HG03280 (cell line): ENCODE results near the gene PABPN1.
A peak's percentile ranks its signal among the peaks of the same experiment; 100 is the strongest.
"Not testable (repeated sequence)": the region's sequence is repeated elsewhere in the genome, so short reads cannot be mapped to it uniquely, and the experiment has no call there.

Experiments
- ATAC-seq: cut with Tn5 transposase; IDR thresholded peaks from one replicate; pipeline ENCODE4 v1.9.1; 2021; ENCODE audit warnings: mild to moderate bottlenecking, moderate library complexity; ENCODE audit not compliant: unreplicated experiment

PABPN1 gene

DNA sequence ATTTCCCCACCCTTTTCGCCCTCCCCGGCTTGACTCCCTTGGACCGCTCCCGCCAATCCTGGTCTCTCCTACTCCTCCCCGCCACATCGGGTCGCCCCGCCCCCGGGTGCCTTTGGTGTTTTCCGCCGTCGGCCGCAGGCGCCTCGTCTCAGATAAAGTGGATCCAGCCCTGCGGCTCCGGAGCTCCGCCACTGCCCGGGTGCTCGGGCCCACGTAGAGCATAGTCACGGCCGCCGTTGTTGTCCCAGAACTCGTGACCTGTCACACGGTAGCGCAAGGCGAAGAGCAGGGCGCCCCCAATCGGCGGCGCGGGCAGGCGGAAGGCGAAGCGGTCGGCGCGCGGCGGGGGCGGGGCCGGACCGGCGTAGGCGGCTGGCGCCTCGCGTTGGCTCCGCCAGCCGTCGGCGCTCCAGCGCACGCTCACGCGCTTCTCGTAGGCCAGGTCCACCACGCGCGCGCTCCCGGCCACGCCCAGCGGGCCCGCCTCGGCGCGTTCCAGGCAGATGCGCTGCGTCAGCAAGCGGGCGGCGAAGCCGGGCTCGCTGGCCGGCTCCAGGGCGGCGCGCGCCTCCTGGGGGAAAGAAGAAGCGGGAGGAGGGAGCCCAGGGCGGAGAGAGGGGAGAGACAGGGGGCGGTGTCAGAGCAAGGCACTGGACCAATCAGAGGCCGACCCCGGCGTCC, 19.8 kb upstream of the PABPN1 start:
- ATAC-seq, result peak; percentile 78

DNA sequence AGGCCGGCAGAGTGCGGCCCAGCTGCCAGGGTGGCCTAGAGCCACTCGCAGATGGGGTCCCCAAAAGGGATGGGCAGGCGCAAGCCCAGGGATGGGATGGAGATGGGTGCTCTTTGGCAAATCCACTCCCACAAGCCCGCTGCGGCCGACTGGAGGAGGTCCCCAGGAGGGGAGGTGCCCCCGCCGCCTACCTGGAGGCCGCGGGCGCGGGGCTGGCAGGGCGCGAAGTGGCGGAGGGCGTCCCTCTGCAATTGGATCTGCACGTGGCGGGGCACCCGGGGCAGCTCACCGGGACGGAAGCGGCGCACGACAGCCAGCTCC, 19.3 kb upstream of the PABPN1 start:
- peak; percentile 21 for ATAC-seq

DNA sequence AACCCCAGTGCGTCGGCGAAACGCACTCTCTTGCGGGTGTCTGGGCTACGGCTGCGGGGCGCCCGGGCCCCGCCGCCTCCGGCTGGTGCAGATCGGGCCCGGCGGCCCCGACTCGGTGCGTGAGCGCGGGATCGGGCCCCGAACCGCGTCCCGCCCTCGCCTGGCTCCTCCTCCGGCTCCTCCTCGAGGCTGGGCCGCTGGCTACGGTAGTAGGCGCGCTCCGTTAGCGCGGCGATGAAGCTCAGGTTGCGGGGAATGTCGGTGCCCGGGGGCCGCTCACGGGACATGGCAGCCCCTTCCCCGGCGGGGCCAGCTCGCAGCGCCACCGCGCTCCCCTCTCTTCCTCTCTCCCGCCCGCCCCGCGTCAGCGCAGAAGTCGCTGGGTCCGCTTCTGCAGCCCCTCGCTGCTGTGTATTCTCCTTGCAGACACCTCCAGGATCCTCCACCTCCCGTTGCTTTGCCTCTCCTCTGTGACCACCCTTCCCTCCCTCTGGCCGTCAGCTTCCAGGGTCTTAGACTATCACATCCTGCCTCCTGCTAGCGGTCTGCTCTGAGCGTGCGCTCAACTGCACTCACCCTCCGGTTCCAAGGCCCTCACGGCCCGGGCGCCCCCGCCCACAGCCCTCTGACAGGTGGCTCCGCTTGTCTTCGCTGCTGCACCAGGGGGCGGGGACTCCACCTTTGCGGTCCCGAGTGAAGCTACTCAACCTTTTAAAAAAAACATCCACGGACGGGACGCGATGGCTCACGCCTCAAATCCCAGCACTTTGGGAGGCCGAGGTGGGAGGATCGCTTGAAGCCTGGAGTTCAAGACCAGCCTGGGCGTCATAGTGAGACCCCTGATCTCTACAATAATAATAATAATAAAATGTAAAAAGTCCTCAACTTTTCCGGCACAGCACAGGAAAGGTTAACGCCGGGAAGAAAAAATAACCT, 18.7 kb upstream of the PABPN1 start, which contains the start of gene PPP1R3E:
PPP1R3E (minus strand) TSS at position 570 of the 936 bp plus-strand sequence; CDS start at position 287, 283 bp downstream.
- peak; percentile 22 for ATAC-seq

DNA sequence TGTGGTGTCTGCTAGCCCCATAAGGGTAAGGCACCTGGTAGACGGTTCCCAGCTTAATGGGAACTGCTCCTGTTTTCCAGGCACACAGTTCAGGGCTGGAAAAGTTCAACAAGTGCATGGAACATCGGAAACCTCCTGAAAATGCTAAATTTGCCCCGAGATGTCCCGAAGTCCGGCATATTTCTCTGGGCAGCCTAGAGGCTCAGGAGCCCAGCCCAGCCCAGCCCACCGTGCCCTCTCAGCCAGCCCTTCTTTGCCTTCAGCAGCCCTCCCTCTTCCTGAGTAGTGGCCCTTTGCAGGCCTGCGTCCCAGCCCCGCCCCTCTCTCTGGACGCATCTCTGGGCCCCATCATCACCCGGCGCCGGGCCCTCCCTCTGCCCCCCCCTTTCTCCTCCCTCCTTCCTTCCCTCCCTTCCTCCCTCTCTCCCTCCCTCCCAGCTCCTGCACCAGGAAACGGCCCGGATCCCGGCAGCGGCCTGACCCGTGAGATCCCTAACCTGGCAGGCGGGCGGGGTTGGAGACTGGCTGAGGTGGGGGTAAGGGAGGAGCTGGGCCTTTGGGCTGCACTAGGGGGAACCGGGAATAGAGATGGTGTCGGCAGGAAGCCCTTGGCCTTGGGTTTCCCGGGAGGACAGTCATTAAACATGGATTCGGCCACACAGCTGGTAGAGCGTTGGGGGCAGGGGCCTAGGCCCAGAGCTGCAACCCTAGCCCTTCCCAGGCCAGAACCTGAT, 14.7 kb upstream of the PABPN1 start, which contains the start of gene BCL2L2:
BCL2L2 (plus strand) TSS at position 422 of the 734 bp plus-strand sequence. CDS start 935 bp downstream, outside the sequence.
- peak; percentile 20 for ATAC-seq

DNA sequence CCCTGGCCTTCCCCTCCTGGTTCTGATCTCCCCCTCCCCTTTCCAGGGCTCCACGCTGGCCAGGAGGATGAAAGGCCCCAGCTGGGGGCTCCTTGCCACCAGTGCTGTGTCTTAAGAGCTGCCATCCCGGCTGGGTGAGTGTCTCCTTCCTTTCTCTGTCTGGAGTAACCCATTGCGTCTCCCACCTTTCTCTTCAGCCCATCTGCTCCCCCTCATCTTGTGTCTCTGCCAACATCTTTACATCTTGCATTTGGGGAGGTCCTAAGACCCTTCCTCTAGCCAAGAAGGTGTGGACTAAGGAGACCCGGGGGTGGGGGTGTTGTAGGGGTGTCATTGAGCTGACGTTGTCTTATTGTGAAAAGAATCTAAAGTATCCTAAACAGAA, 14.1 kb upstream of the PABPN1 start:
- no peak for ATAC-seq

DNA sequence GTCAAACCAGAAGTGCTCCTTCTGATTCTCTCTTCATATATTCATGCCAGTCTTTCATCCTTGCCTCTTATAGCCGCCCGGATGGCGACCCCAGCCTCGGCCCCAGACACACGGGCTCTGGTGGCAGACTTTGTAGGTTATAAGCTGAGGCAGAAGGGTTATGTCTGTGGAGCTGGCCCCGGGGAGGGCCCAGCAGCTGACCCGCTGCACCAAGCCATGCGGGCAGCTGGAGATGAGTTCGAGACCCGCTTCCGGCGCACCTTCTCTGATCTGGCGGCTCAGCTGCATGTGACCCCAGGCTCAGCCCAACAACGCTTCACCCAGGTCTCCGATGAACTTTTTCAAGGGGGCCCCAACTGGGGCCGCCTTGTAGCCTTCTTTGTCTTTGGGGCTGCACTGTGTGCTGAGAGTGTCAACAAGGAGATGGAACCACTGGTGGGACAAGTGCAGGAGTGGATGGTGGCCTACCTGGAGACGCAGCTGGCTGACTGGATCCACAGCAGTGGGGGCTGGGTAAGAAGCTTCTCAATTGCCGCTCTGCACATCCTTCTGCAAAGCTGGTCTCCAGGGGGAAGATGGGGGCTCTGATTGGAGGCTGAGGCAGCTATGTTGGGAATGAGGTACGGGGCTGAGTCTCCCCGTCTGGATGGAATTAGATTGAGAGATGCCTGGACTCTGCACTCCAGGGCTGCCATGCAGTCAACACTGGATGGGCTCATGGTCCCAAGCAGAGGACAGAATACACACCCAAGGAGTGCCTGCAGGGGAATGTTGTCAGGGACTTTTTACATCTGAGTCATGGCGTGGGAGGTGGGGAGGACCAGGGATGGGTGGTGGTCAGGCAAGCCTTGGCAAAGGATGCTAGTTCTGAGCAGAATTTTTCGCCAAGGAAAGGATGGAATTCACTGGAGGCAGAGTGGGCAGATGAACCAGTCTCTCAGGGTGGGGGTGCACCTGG, 13.3 kb upstream of the PABPN1 start:
- no peak for ATAC-seq

DNA sequence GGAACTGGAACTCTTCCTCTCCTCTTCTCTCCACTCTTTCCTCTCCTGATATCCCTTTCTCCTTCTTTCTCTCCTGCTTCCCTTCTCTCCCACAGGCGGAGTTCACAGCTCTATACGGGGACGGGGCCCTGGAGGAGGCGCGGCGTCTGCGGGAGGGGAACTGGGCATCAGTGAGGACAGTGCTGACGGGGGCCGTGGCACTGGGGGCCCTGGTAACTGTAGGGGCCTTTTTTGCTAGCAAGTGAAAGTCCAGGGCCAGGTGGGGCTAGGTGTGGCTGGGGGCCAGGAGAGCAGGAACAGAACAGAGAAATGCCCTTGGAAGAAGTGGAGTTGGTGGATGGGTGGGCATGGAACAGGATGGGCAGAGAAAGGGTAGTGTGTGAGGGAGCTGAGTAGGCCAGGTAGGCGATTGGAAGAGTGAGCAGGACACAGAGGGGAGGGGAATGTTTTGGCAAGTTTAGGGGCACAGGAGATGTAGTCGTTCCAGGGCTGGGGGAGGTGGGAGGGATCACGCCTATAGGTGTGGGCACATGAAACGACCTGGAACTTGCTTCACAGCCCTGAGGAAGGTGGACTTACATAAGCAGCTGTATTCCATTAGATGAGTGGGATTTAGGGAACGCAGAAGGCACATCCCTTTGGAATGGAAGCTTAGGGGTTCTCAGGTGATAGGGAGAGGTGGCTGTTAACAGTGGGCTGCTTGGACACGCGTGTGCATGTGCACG, 12.4 kb upstream of the PABPN1 start:
- no peak for ATAC-seq

DNA sequence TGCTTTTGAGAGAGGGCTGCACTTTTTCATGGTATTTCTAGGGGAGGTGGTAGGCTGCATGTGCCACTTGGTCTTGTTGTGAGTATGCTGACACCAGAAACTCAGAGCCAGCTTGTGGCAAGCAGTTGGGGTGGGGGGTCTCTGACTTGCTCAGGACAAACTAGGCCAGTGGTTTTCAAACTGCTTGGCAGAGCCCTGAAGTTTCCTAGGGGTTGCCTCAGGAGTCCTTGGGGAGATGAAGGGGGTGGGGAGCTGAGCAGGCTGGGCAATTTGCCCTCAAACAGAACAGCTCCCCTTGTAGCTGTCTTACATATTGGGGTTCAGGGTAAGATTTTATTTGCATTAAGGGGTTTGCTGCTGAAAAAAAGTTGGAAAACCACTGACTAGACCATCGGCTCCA, 10.7 kb upstream of the PABPN1 start:
- ATAC-seq, result no peak

DNA sequence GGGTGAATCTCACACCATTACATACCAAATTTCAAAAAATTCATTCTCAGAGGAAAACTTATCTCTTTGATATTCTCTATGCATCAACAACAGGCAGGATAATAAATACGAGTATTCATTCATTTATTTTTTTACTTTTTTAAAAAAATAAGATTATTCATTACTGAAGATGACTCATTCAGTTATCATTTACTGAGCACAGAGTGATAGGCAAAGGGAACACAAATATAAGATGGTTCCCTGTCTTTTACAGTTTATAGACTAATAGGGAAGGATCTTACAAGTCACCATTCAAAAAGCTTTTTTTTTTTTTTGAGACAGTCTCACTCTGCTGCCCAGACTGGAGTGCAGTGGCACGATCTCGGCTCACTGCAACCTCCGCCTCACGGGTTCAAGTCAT, 5.0 kb upstream of the PABPN1 start:
- ATAC-seq, result no peak

DNA sequence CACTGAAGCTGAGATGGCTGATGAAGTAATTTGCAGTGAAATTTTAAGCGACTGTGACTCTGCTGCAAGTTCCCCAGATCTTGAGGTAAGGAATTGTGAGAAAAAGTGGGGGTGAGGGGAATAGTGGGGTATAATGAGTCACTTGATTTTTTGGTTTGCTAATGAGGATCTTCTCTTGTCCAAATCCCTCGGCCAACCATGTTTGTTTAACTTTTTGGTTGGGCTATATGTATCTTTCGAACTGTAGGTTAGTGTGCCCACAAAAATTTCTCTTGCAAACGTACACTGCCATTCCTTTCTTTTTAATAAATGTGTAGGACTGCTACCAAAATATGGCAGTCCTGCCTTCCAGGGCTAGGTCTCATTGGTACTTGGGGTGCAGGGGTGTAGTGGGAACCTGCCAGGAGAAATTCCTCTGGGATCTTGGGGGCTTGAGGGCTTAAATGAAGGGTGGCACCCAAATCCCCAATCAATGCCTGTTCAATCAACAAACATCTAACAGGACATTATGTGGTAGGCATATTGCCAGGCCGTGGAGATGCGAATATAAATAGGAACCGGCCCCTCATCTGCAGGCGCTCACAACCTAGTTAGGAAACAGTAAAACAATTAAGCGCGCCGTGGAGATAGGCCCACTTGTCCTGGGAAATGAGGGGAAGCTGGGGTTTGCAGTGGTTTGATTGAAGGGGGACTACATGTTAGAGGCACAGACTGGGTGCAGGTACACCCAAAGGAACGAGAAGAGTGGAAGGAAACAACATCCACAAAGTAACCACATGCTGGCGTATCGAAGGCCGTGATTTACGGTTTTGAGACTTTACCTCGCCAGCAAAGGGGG, 1.3 kb upstream of the PABPN1 start:
- ATAC-seq, result no peak

DNA sequence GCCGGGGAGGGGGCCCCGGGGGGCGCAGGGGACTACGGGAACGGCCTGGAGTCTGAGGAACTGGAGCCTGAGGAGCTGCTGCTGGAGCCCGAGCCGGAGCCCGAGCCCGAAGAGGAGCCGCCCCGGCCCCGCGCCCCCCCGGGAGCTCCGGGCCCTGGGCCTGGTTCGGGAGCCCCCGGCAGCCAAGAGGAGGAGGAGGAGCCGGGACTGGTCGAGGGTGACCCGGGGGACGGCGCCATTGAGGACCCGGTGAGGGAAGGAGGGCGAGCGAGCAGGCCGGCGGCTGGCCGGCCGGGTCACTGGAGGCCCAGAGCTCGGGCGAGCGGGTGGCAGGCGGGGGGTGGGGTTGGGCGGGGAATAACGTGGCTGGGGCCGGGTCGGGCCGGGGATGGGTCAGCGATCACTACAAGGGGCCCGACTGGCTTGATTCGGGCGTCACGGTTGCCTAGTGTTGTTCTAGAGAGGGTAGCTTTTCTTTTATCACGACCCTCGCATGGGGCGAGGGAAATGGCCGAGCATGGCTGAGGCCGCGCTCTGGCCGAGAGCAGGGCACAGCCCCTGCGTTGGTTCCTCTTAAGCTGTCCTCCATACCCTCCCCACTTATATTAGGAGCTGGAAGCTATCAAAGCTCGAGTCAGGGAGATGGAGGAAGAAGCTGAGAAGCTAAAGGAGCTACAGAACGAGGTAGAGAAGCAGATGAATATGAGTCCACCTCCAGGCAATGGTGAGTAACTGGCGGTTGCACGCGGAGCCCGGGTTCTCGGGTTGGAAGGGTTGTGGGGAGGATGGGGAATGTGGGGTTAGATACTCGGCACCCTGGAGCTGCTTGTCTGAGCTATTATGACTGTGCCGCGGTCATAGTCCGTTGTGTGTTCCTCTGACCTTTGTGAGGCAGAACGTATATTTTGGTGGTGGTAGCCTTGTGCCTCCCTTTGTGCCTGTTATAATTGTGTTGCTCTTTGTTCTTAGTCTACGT, 603 bp downstream of the PABPN1 start:
- ATAC-seq, result peak; percentile 13

DNA sequence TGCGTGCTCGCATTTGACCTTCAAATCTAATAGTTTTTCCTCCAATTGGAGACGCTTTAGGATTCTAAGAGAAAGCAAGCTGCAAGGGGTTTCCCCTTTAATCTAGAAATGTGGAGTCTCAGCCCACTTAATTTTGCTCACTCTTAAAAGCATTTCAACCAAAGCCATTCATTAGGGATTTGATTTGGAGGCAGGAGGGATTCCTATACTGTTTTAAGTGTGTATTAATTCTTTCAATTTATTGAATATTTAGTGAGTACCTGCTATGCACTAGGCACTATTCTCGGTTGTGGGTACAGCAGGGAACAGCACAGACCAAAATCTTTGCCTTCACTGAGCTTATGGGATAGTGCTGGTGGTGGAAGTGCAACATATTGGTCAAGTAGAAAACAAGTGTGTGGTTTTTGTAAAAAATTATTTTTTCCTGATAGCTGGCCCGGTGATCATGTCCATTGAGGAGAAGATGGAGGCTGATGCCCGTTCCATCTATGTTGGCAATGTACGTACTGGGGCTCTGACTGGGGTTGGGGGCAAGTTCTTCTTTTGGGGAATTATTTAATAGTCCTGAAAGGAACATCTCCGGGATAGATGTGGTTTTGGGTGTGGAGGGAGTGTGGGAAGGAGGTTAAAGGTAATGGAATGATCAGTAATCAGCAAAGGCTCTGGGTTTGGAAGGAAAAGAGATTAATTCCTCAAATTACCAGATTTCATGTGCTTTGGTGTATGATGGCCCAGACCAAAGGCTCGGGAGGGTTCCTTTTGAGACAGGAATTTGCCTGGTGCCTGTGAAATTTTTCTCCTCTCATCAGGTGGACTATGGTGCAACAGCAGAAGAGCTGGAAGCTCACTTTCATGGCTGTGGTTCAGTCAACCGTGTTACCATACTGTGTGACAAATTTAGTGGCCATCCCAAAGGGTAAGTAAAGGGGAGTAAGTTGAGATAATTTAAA, 1.6 kb downstream of the PABPN1 start:
- no peak for ATAC-seq

DNA sequence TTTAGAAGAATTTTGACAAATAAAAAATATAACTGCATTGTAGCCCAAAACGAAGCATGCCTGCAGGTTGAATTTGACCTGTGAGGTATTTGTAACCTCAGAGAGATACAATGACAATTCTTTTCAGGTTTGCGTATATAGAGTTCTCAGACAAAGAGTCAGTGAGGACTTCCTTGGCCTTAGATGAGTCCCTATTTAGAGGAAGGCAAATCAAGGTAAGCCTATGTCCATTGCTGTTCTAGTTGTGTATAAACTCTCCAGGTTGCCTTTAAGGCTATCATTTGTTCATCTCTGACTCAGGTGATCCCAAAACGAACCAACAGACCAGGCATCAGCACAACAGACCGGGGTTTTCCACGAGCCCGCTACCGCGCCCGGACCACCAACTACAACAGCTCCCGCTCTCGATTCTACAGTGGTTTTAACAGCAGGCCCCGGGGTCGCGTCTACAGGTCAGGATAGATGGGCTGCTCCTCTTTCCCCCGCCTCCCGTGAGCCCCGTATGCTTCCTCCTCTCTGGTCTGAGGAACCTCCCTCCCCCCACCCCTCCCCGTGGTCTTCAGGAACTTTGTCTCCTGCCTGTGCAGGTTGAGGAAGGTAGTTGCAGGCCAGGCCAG, 2.7 kb downstream of the PABPN1 start:
- ATAC-seq, result no peak

DNA sequence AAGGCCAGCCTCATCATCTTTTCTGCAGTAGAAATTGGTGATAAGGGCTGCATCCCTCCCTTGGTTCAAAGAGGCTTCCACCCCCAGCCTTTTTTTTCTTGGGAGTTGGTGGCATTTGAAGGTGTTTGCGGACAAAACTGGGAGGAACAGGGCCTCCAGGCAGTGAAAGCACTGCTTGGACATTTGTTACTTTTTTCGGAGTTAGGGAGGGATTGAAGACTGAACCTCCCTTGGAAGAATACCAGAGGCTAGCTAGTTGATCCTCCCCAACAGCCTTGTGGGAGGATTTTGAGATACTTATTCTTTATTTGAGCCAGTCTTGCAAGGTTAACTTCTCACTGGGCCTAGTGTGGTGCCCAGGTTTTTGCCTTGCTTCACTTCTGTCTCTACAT, 3.2 kb downstream of the PABPN1 start:
- no peak for ATAC-seq

DNA sequence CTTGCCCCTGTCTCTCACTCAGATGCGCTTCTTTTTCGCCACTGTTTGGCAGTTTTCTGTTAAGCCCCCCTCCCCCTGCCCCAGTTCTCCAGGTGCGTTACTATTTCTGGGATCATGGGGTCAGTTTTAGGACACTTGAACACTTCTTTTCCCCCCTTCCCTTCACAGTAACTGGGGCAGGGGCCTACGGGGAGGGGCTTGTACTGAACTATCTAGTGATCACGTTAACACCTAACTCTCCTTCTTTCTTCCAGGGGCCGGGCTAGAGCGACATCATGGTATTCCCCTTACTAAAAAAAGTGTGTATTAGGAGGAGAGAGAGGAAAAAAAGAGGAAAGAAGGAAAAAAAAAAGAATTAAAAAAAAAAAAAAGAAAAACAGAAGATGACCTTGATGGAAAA, 3.7 kb downstream of the PABPN1 start:
- ATAC-seq, result no peak

DNA sequence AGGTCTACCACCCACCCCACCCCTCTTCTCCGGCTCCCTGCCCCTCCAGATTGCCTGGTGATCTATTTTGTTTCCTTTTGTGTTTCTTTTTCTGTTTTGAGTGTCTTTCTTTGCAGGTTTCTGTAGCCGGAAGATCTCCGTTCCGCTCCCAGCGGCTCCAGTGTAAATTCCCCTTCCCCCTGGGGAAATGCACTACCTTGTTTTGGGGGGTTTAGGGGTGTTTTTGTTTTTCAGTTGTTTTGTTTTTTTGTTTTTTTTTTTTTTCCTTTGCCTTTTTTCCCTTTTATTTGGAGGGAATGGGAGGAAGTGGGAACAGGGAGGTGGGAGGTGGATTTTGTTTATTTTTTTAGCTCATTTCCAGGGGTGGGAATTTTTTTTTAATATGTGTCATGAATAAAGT, 4.5 kb downstream of the PABPN1 start:
- not testable (repeated sequence) for ATAC-seq
